Esophagus muscularis mucosa (tissue), 3 donors: Measurements from ENCODE around the gene CRYBA2.

Source experiments
- EP300 ChIP-seq: sonication (generic); formaldehyde crosslinking; IDR thresholded peaks from one replicate; pipeline ENCODE4 v1.6.1; 2017; ENCODE audit warnings: antibody characterized with exemption
- TF ChIP-seq, protein P1 (sequence below), 3 experiments: fragments of 200-600 bp in 2 of 3; fragments of 450-650 bp in 1 of 3; sonication (generic) in 2 of 3; IDR thresholded peaks; one replicate each; pipeline ENCODE4 v1.5.1; 2017 to 2019; ENCODE audit warnings: antibody characterized with exemption in 3 of 3, mild to moderate bottlenecking in 2 of 3, moderate library complexity in 1 of 3

GRCh38 chr2:219010873-219011272, 17.7 kb upstream of the CRYBA2 start:
- no peak for TF ChIP-seq EP300
- TF ChIP-seq, protein P1, sequence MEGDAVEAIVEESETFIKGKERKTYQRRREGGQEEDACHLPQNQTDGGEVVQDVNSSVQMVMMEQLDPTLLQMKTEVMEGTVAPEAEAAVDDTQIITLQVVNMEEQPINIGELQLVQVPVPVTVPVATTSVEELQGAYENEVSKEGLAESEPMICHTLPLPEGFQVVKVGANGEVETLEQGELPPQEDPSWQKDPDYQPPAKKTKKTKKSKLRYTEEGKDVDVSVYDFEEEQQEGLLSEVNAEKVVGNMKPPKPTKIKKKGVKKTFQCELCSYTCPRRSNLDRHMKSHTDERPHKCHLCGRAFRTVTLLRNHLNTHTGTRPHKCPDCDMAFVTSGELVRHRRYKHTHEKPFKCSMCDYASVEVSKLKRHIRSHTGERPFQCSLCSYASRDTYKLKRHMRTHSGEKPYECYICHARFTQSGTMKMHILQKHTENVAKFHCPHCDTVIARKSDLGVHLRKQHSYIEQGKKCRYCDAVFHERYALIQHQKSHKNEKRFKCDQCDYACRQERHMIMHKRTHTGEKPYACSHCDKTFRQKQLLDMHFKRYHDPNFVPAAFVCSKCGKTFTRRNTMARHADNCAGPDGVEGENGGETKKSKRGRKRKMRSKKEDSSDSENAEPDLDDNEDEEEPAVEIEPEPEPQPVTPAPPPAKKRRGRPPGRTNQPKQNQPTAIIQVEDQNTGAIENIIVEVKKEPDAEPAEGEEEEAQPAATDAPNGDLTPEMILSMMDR (IDR thresholded peaks at IDR 0.05): no peak
